ENCODE measurements around the gene CCR1.
"Not testable (repeated sequence)": the region's sequence is repeated elsewhere in the genome, so short reads cannot be mapped to it uniquely, and the experiment has no call there.

The CCR1 gene

GRCh38 chr3:46209746-46210470, 1.8 kb upstream of the CCR1 start:
- no peak for DNase-seq

DNA sequence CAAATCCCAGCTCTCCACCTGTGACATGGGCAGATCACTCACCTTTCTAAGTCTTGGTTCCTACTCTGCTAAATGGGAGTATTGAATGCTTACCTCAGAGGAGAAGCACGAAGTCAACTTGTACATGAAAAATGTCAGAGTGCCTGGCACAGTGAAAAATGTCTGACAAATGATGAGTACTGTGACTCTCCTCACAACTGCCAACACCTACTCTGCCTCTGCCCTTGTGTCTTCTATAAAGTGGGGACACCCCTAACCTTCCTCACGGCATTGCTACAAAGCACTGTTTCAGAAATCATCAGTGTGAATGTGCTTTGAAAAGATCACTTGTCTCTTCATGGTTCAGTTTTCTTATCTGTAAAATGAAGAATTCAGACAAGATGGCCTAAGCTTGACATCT, 940 bp upstream of the CCR1 start:
- no peak for DNase-seq

- DNase-seq = not testable (repeated sequence)
These were observed 599 bp downstream of the CCR1 start for GRCh38 chr3:46207514-46207913.

GRCh38 chr3:46206282-46207015, 1.7 kb downstream of the CCR1 start:
- DNase-seq = no peak

DNA sequence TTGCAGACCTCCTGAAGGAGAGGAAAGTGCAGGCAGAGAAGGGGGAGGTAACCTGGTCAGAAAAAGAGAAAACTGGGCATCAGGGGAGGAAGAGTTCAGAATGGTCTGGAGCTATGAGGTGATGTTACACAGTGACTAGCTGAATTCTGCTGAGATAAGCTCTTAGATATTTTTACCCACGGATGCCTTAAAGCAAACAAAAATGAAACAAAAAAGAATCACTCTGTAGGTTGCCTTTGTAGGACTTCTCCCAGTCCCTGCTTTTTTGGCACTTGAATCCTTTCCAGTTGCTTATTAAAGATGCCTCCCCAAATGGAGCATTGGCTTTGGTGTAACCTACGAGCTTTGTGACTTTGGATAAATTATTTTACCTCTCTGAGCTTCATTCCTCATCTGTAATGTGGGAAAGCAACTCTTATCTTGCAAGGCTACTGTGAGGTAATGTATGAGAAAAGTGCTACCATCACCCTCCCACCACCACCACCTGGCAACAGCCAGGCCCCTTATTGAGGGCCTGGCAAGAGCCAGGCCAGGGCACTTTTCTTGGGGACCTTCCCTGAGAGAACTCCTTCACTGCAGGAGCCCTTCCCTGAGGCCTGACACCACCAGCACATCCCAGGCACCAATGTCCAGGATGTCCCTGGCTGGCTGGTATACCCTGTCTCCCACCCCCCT, 2.7 kb downstream of the CCR1 start:
- DNase-seq = no peak

DNA sequence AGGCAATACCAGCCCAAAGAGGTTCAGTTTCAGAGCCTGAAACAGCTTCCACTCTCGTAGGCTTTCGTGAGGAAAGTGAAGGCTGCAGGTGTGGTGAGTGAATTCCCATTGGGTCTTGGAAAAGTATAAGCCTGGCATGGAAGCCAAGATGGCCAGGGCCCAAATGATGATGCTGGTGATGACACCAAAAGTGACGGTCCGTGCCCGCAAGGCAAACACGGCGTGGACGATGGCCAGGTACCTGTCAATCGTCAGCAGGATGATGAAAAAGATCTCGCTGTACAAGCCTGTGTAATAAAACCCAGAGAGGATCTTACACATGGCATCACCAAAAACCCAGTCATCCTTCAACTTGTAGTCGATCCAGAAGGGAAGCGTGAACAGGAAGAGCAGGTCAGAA, 4.4 kb downstream of the CCR1 start:
- DNase-seq = no peak

DNA sequence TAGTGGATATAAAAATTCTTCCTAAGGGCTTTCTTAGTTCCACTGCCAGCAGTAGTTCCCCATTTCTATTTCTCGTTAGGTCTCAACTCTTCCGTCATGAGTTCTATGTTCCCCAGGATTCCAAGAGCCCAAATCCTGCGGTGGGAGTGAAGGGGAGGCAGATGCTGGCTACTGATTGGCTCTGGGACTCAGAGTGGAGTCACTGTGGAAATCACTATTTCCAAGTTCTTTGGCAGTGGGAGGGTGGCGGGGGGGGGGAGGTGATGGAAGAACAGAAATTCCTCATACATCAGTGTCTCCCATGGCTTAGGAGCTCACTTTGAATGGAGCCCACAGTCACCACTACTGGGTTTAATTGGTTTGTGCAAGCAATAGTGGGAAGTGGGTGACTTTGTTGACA, 5.6 kb downstream of the CCR1 start:
- no peak for DNase-seq

GRCh38 chr3:46200790-46201189, 7.3 kb downstream of the CCR1 start:
- DNase-seq = no peak

GRCh38 chr3:46200211-46200610, 7.9 kb downstream of the CCR1 start:
- DNase-seq = no peak

GRCh38 chr3:46196261-46196957, 11.7 kb downstream of the CCR1 start:
- DNase-seq = no peak

GRCh38 chr3:46194868-46195553, 13.1 kb downstream of the CCR1 start:
- no peak for DNase-seq

- DNase-seq = no peak
These were observed 14.7 kb downstream of the CCR1 start for GRCh38 chr3:46193436-46193835.

GRCh38 chr3:46192939-46193338, 15.2 kb downstream of the CCR1 start:
- no peak for DNase-seq

- DNase-seq = no peak
These were observed 16.4 kb downstream of the CCR1 start for GRCh38 chr3:46191730-46192129.

GRCh38 chr3:46188708-46189107, 19.4 kb downstream of the CCR1 start:
- no peak for DNase-seq

- no peak for DNase-seq
These were observed 20.2 kb downstream of the CCR1 start for GRCh38 chr3:46187876-46188275.

DNA sequence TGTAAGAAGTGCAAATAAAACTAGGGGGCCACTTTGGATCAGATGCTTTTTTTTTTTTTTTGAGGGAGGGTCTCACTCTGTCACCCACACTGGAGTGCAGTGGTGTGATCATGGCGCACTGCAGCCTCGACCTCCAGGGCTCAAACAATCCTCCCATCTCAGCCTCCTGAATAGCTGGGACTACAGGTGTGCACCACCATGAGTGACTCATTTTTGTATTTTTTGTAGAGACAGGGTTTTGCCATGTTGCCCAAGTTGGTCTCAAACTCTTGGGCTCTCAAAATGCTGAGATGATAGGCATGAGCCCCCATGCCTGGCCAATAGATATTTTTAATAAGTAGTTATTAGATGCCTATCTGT, 20.8 kb downstream of the CCR1 start:
- no peak for DNase-seq

GRCh38 chr3:46186471-46187340, 21.4 kb downstream of the CCR1 start:
- DNase-seq = no peak

GRCh38 chr3:46184469-46184868, 23.6 kb downstream of the CCR1 start:
- DNase-seq = no peak

- DNase-seq = peak; percentile 60
These were observed 24.8 kb downstream of the CCR1 start for GRCh38 chr3:46183330-46183729.

- DNase-seq = no peak
These were observed 39.3 kb downstream of the CCR1 start for GRCh38 chr3:46168583-46169345.

Data from NCI-H2171 treated with DMSO at 0.1 percent for 48 hours (cell line).